Measurements from ENCODE around the gene PRRX2.
A peak's percentile ranks its signal among the peaks of the same experiment; 100 is the strongest.
"Not testable (repeated sequence)": the region's sequence is repeated elsewhere in the genome, so short reads cannot be mapped to it uniquely, and the experiment has no call there.

PRRX2 gene

GRCh38 chr9:129636343-129636742, 29.1 kb upstream of the PRRX2 start:
- not testable (repeated sequence) for DNase-seq (ENCODE audit: low read depth)

GRCh38 chr9:129637102-129637501, 28.3 kb upstream of the PRRX2 start:
- no peak for DNase-seq (ENCODE audit: low read depth)

- no peak for DNase-seq (ENCODE audit: low read depth)
Measured at GRCh38 chr9:129637673-129638439, 27.6 kb upstream of the PRRX2 start.

GRCh38 chr9:129639034-129639630, 26.3 kb upstream of the PRRX2 start:
- no peak for DNase-seq (ENCODE audit: low read depth)

GRCh38 chr9:129639756-129640085, 25.7 kb upstream of the PRRX2 start:
- no peak for DNase-seq (ENCODE audit: low read depth)

- no peak for DNase-seq (ENCODE audit: low read depth)
Measured at GRCh38 chr9:129640086-129640870, 25.2 kb upstream of the PRRX2 start.

- no peak for DNase-seq (ENCODE audit: low read depth)
Measured at GRCh38 chr9:129640871-129641749, 24.3 kb upstream of the PRRX2 start.

GRCh38 chr9:129641750-129642585, 23.5 kb upstream of the PRRX2 start, which contains the start of gene ASB6:
Gene ASB6, minus strand, starts transcription at chr9:129642151. Its CDS starts 152 bp downstream, at chr9:129641999.
- peak; percentile 91 for DNase-seq (ENCODE audit: low read depth)

- no peak for DNase-seq (ENCODE audit: low read depth)
Measured at GRCh38 chr9:129643706-129644105, 21.7 kb upstream of the PRRX2 start.

GRCh38 chr9:129644365-129644764, 21.1 kb upstream of the PRRX2 start:
- DNase-seq (ENCODE audit: low read depth): no peak

- DNase-seq (ENCODE audit: low read depth): no peak
Measured at GRCh38 chr9:129644902-129645301, 20.5 kb upstream of the PRRX2 start.

GRCh38 chr9:129646252-129646651, 19.2 kb upstream of the PRRX2 start:
- DNase-seq (ENCODE audit: low read depth): no peak

- DNase-seq (ENCODE audit: low read depth): no peak
Measured at GRCh38 chr9:129646654-129647053, 18.8 kb upstream of the PRRX2 start.

GRCh38 chr9:129647635-129648034, 17.8 kb upstream of the PRRX2 start:
- no peak for DNase-seq (ENCODE audit: low read depth)

- no peak for DNase-seq (ENCODE audit: low read depth)
Measured at GRCh38 chr9:129648092-129648763, 17.2 kb upstream of the PRRX2 start.

GRCh38 chr9:129648764-129649115, 16.7 kb upstream of the PRRX2 start:
- DNase-seq (ENCODE audit: low read depth): no peak

- no peak for DNase-seq (ENCODE audit: low read depth)
Measured at GRCh38 chr9:129649726-129650679, 15.4 kb upstream of the PRRX2 start.

GRCh38 chr9:129650680-129651235, 14.7 kb upstream of the PRRX2 start:
- DNase-seq (ENCODE audit: low read depth): no peak

All from HS-27A (cell line).